Activated CD8-positive, alpha-beta memory T cell treated with anti-CD3 and anti-CD28 coated beads, Interleukin-2, amount 50 U/mL, for 48 hours (primary cell): ENCODE results near the gene USP9Y.

Experiments
- DNase-seq: peaks from one replicate; pipeline ENCODE4 v3.0.0-alpha.2; 2020

Gene USP9Y

GRCh38 chrY:12765976-12766375 lies 64.9 kb downstream of the USP9Y start:
- DNase-seq = no peak

- DNase-seq = no peak
Measured at GRCh38 chrY:12784521-12784920, 83.5 kb downstream of the USP9Y start.

GRCh38 chrY:12793999-12794398 lies 93.0 kb downstream of the USP9Y start:
- no peak for DNase-seq

- DNase-seq = no peak
Measured at GRCh38 chrY:12808046-12808445, 107.0 kb downstream of the USP9Y start.

- no peak for DNase-seq
Measured at GRCh38 chrY:12809034-12809433, 108.0 kb downstream of the USP9Y start.

- DNase-seq = no peak
Measured at GRCh38 chrY:12823408-12823807, 122.4 kb downstream of the USP9Y start.

- DNase-seq = no peak
Measured at GRCh38 chrY:12826791-12827190, 125.8 kb downstream of the USP9Y start.

- DNase-seq = no peak
Measured at GRCh38 chrY:12833284-12833683, 132.3 kb downstream of the USP9Y start.

- no peak for DNase-seq
Measured at GRCh38 chrY:12837550-12837949, 136.5 kb downstream of the USP9Y start.

- no peak for DNase-seq
Measured at GRCh38 chrY:12841368-12841767, 140.3 kb downstream of the USP9Y start.

- no peak for DNase-seq
Measured at GRCh38 chrY:12846793-12847192, 145.8 kb downstream of the USP9Y start.

- no peak for DNase-seq
Measured at GRCh38 chrY:12855791-12856275, 154.8 kb downstream of the USP9Y start.

- DNase-seq = no peak
Measured at GRCh38 chrY:12867960-12868359, 166.9 kb downstream of the USP9Y start.

- DNase-seq = no peak
Measured at GRCh38 chrY:12896973-12897372, 195.9 kb downstream of the USP9Y start.

GRCh38 chrY:12898604-12899003 lies 197.6 kb downstream of the USP9Y start:
- no peak for DNase-seq

GRCh38 chrY:12904618-12905516 lies 203.8 kb downstream of the USP9Y start, which contains the start of gene DDX3Y:
Gene DDX3Y (plus strand): TSS chrY:12904868. CDS start chrY:12904937, 69 bp downstream.
- DNase-seq = peak; percentile 77

GRCh38 chrY:12905517-12905872 lies 204.5 kb downstream of the USP9Y start:
- peak; percentile 78 for DNase-seq

GRCh38 chrY:12905895-12906294 lies 204.9 kb downstream of the USP9Y start:
- no peak for DNase-seq
